ENCODE measurements around the gene MCOLN3.

The MCOLN3 gene

DNA sequence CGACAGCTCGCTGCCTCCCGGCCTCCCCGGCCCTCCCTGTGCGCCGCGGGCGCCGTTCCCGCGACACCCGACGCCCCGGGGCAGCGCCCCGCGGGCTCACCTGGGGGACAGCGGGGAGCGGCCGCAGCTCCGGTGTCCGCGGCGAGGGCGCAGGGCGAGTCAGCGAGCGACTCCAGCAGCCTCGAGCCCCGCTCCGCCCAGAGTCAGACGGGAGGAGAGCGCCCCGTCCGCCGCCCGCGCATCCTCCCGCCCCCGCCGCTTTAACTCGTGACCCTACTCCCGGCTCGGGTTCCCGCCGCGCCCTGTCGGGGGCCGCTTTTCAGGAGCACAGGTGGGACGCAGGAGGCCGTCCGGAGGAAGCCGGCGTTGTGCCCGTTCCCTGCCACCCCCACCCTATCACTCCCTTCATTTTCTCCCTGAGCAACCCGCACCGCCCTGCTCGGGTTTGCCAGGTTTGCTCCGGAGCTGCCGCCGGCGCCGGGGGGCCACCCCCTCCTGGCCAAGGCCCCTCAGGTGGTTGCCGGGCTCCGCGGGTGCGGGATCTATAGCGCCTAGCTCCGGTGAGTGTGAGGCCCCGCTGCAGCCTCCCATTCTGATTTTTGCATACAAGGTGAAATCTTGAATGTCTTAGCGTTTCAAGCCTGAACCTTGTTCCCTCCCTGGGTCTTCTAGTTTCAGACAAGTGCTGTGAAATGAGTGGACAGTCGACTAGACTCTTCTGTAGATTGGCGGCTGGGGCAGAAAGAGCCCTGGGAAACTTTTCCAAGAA, at the start of gene MCOLN3:
Gene MCOLN3 (minus strand): TSS at position 205 of the 769 bp plus-strand sequence. CDS start 3,140 bp downstream, outside the sequence.
- peak within 1 kb of the TSS; percentile 63 for H3K4me3 ChIP-seq (ENCODE audit: low read depth, low read length)
- H3K27ac ChIP-seq (ENCODE audit: low read depth, low read length), result no peak within 1 kb of the TSS
- H3K36me3 ChIP-seq (ENCODE audit: control insufficient read depth, insufficient read depth, low read length), result no peaks in the 10 kb centered on the region
- H3K4me1 ChIP-seq (ENCODE audit: control insufficient read depth, insufficient read depth, low read length), result peaks cover 16% of the 10 kb centered on the region
- no peaks in the 10 kb centered on the region for H3K9me3 ChIP-seq (ENCODE audit: control insufficient read depth, insufficient read depth, low read depth, low read length)
- peak within 1 kb of the TSS; percentile 50 for H3K9ac ChIP-seq (ENCODE audit: low read length)
- peaks cover 57% of the 10 kb centered on the region for H3K27me3 ChIP-seq (ENCODE audit: control insufficient read depth, insufficient read depth, low read length)

GRCh38 chr1:85093644-85094043, 45.3 kb upstream of the MCOLN3 start:
- no peak overlapping the region for H3K9ac ChIP-seq (ENCODE audit: low read length)
- H3K4me3 ChIP-seq (ENCODE audit: low read depth, low read length), result no peak overlapping the region
- no peaks in the 10 kb centered on the region for H3K27me3 ChIP-seq (ENCODE audit: control insufficient read depth, insufficient read depth, low read length)
- H3K27ac ChIP-seq (ENCODE audit: low read depth, low read length), result no peak overlapping the region
- H3K9me3 ChIP-seq (ENCODE audit: control insufficient read depth, insufficient read depth, low read depth, low read length), result no peaks in the 10 kb centered on the region
- H3K4me1 ChIP-seq (ENCODE audit: control insufficient read depth, insufficient read depth, low read length), result peaks cover 5% of the 10 kb centered on the region; the same call in 1 of the 2 replicates
- no peaks in the 10 kb centered on the region for H3K36me3 ChIP-seq (ENCODE audit: control insufficient read depth, insufficient read depth, low read length)

- no peaks in the 10 kb centered on the region for H3K9me3 ChIP-seq (ENCODE audit: control insufficient read depth, insufficient read depth, low read depth, low read length)
- peaks cover 5% of the 10 kb centered on the region; the same call in 1 of the 2 replicates for H3K4me1 ChIP-seq (ENCODE audit: control insufficient read depth, insufficient read depth, low read length)
- no peaks in the 10 kb centered on the region for H3K27me3 ChIP-seq (ENCODE audit: control insufficient read depth, insufficient read depth, low read length)
- no peaks in the 10 kb centered on the region for H3K36me3 ChIP-seq (ENCODE audit: control insufficient read depth, insufficient read depth, low read length)
- H3K4me3 ChIP-seq (ENCODE audit: low read depth, low read length), result no peak overlapping the region
- no peak overlapping the region for H3K9ac ChIP-seq (ENCODE audit: low read length)
- H3K27ac ChIP-seq (ENCODE audit: low read depth, low read length), result no peak overlapping the region
Observed at GRCh38 chr1:85091671-85092280, 43.5 kb upstream of the MCOLN3 start.

GRCh38 chr1:85090225-85090624, 41.9 kb upstream of the MCOLN3 start:
- Histone ChIP-seq H3K27me3 (ENCODE audit: control insufficient read depth, insufficient read depth, low read length) (no peaks in the 10 kb centered on the region), H3K4me3 (ENCODE audit: low read depth, low read length) (no peak overlapping the region), H3K36me3 (ENCODE audit: control insufficient read depth, insufficient read depth, low read length) (no peaks in the 10 kb centered on the region), H3K9ac (ENCODE audit: low read length) (no peak overlapping the region), H3K9me3 (ENCODE audit: control insufficient read depth, insufficient read depth, low read depth, low read length) (no peaks in the 10 kb centered on the region), H3K4me1 (ENCODE audit: control insufficient read depth, insufficient read depth, low read length) (peaks cover 5% of the 10 kb centered on the region; the same call in 1 of the 2 replicates), H3K27ac (ENCODE audit: low read depth, low read length) (no peak overlapping the region)

GRCh38 chr1:85089203-85089602, 40.9 kb upstream of the MCOLN3 start:
- Histone ChIP-seq H3K9ac (ENCODE audit: low read length) (no peak overlapping the region), H3K27me3 (ENCODE audit: control insufficient read depth, insufficient read depth, low read length) (no peaks in the 10 kb centered on the region), H3K4me1 (ENCODE audit: control insufficient read depth, insufficient read depth, low read length) (peaks cover 5% of the 10 kb centered on the region; the same call in 1 of the 2 replicates), H3K27ac (ENCODE audit: low read depth, low read length) (no peak overlapping the region), H3K9me3 (ENCODE audit: control insufficient read depth, insufficient read depth, low read depth, low read length) (no peaks in the 10 kb centered on the region), H3K4me3 (ENCODE audit: low read depth, low read length) (no peak overlapping the region), H3K36me3 (ENCODE audit: control insufficient read depth, insufficient read depth, low read length) (no peaks in the 10 kb centered on the region)

GRCh38 chr1:85088408-85088784, 40.1 kb upstream of the MCOLN3 start:
- H3K9ac ChIP-seq (ENCODE audit: low read length), result no peak overlapping the region
- H3K36me3 ChIP-seq (ENCODE audit: control insufficient read depth, insufficient read depth, low read length), result no peaks in the 10 kb centered on the region
- H3K27ac ChIP-seq (ENCODE audit: low read depth, low read length), result no peak overlapping the region
- no peaks in the 10 kb centered on the region for H3K27me3 ChIP-seq (ENCODE audit: control insufficient read depth, insufficient read depth, low read length)
- peaks cover 5% of the 10 kb centered on the region; the same call in 1 of the 2 replicates for H3K4me1 ChIP-seq (ENCODE audit: control insufficient read depth, insufficient read depth, low read length)
- H3K4me3 ChIP-seq (ENCODE audit: low read depth, low read length), result no peak overlapping the region
- H3K9me3 ChIP-seq (ENCODE audit: control insufficient read depth, insufficient read depth, low read depth, low read length), result no peaks in the 10 kb centered on the region

DNA sequence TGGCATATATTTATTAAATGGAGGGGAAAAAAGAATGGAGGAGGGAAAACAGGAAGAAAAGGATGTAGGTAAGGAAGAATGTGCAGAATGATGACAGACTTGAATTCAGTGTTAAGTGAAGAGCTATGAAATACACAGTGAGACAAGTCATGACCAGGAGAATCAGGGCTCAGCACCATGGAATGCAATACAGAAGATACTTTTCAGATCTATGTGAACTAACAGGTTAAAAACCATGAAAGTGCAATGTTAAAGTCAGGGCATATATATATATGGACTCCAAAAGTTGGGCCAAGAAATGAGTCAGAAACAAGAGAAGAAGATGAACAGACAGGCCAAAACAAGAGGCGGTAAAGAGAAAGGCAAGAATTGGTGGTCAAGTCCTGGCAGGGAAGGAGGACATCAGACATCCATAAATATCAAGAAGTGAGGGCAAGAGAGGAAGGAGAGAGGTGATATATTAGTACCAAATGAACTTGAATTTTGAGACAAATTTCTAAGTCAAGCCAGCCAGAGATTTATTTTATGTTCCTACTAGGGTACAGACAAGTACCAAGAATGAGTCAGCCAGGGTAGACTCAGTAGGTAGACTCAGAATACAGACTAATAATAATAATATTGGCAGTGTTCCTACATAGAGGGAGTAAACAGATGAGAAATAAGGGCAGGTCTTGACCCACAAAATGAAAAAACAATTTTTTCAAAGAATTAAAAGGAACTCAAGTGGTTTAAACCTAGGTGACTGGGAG, 39.5 kb upstream of the MCOLN3 start:
- H3K9me3 ChIP-seq (ENCODE audit: control insufficient read depth, insufficient read depth, low read depth, low read length), result no peaks in the 10 kb centered on the region
- no peaks in the 10 kb centered on the region for H3K36me3 ChIP-seq (ENCODE audit: control insufficient read depth, insufficient read depth, low read length)
- H3K9ac ChIP-seq (ENCODE audit: low read length), result no peak overlapping the region
- no peak overlapping the region for H3K4me3 ChIP-seq (ENCODE audit: low read depth, low read length)
- no peaks in the 10 kb centered on the region for H3K27me3 ChIP-seq (ENCODE audit: control insufficient read depth, insufficient read depth, low read length)
- H3K4me1 ChIP-seq (ENCODE audit: control insufficient read depth, insufficient read depth, low read length), result peaks cover 5% of the 10 kb centered on the region; the same call in 1 of the 2 replicates
- H3K27ac ChIP-seq (ENCODE audit: low read depth, low read length), result no peak overlapping the region

GRCh38 chr1:85085417-85085816, 37.1 kb upstream of the MCOLN3 start:
- Histone ChIP-seq H3K36me3 (ENCODE audit: control insufficient read depth, insufficient read depth, low read length) (no peaks in the 10 kb centered on the region), H3K27me3 (ENCODE audit: control insufficient read depth, insufficient read depth, low read length) (no peaks in the 10 kb centered on the region), H3K9ac (ENCODE audit: low read length) (no peak overlapping the region), H3K9me3 (ENCODE audit: control insufficient read depth, insufficient read depth, low read depth, low read length) (no peaks in the 10 kb centered on the region), H3K4me3 (ENCODE audit: low read depth, low read length) (no peak overlapping the region), H3K27ac (ENCODE audit: low read depth, low read length) (no peak overlapping the region), H3K4me1 (ENCODE audit: control insufficient read depth, insufficient read depth, low read length) (no peaks in the 10 kb centered on the region)

- Histone ChIP-seq H3K27me3 (ENCODE audit: control insufficient read depth, insufficient read depth, low read length) (no peaks in the 10 kb centered on the region), H3K4me3 (ENCODE audit: low read depth, low read length) (no peak overlapping the region), H3K9me3 (ENCODE audit: control insufficient read depth, insufficient read depth, low read depth, low read length) (no peaks in the 10 kb centered on the region), H3K27ac (ENCODE audit: low read depth, low read length) (no peak overlapping the region), H3K36me3 (ENCODE audit: control insufficient read depth, insufficient read depth, low read length) (no peaks in the 10 kb centered on the region), H3K9ac (ENCODE audit: low read length) (no peak overlapping the region), H3K4me1 (ENCODE audit: control insufficient read depth, insufficient read depth, low read length) (no peaks in the 10 kb centered on the region)
Observed at GRCh38 chr1:85078903-85079302, 30.6 kb upstream of the MCOLN3 start.

- Histone ChIP-seq H3K9me3 (ENCODE audit: control insufficient read depth, insufficient read depth, low read depth, low read length) (no peaks in the 10 kb centered on the region), H3K4me3 (ENCODE audit: low read depth, low read length) (no peak overlapping the region), H3K4me1 (ENCODE audit: control insufficient read depth, insufficient read depth, low read length) (no peaks in the 10 kb centered on the region), H3K36me3 (ENCODE audit: control insufficient read depth, insufficient read depth, low read length) (no peaks in the 10 kb centered on the region), H3K27ac (ENCODE audit: low read depth, low read length) (no peak overlapping the region), H3K27me3 (ENCODE audit: control insufficient read depth, insufficient read depth, low read length) (no peaks in the 10 kb centered on the region), H3K9ac (ENCODE audit: low read length) (no peak overlapping the region)
Observed at GRCh38 chr1:85074365-85074964, 26.2 kb upstream of the MCOLN3 start.
